MM.1S (cell line): ENCODE data around the gene PSME2.
A peak's percentile ranks its signal among the peaks of the same experiment; 100 is the strongest.

Source experiments
- DNase-seq: peaks from one replicate; pipeline ENCODE4 v3.0.0-alpha.2; 2015
- H2AFZ ChIP-seq: fragments of 300-600 bp; sonication (generic); 2 replicates; pipeline ENCODE4 v1.6.0; 2016; ENCODE audit warnings: antibody characterized with exemption, low read length
- H3F3A ChIP-seq: fragments of 300-600 bp; sonication (generic); 2 replicates; pipeline ENCODE4 v1.6.1; 2016; ENCODE audit warnings: mild to moderate bottlenecking, antibody characterized with exemption, low read length, moderate library complexity, mixed read lengths; ENCODE audit not compliant: insufficient read depth
- H3K27ac ChIP-seq: fragments of 300-600 bp; sonication (generic); 2 replicates; pipeline ENCODE4 v1.5.1; 2016; ENCODE audit warnings: mild to moderate bottlenecking, low read length
- H3K27me3 ChIP-seq: fragments of 300-600 bp; sonication (generic); replicated peaks from 2 replicates; pipeline ENCODE4 v1.6.0; 2016; ENCODE audit warnings: low read length; ENCODE audit not compliant: insufficient read depth
- H3K36me3 ChIP-seq: fragments of 300-600 bp; sonication (generic); replicated peaks from 2 replicates; pipeline ENCODE4 v1.6.1; 2016; ENCODE audit warnings: mild to moderate bottlenecking, low read length, mixed read lengths; ENCODE audit not compliant: insufficient read depth
- H3K4me1 ChIP-seq: fragments of 300-600 bp; sonication (generic); 2 replicates; pipeline ENCODE4 v1.6.1; 2016; ENCODE audit warnings: low read length, mixed read lengths
- H3K4me2 ChIP-seq: fragments of 300-600 bp; sonication (generic); 2 replicates; pipeline ENCODE4 v1.6.0; 2016; ENCODE audit warnings: low read depth, low read length
- H3K4me3 ChIP-seq: fragments of 300-600 bp; sonication (generic); 2 replicates; pipeline ENCODE4 v1.5.1; 2016; ENCODE audit warnings: low read length, mixed read lengths
- H3K79me2 ChIP-seq: fragments of 300-600 bp; sonication (generic); 2 replicates; pipeline ENCODE4 v1.6.1; 2016; ENCODE audit warnings: mixed run types, low read length, mixed read lengths
- H3K9ac ChIP-seq: fragments of 300-600 bp; sonication (generic); 2 replicates; pipeline ENCODE4 v1.6.1; 2016; ENCODE audit warnings: low read length, mixed read lengths
- H3K9me2 ChIP-seq: fragments of 300-600 bp; sonication (generic); replicated peaks from 2 replicates; pipeline ENCODE4 v1.6.1; 2016; ENCODE audit warnings: mild to moderate bottlenecking, low read length, mixed read lengths; ENCODE audit not compliant: insufficient read depth
- H3K9me3 ChIP-seq: fragments of 300-600 bp; sonication (generic); replicated peaks from 2 replicates; pipeline ENCODE4 v1.6.1; 2016; ENCODE audit warnings: mild to moderate bottlenecking, low read length, mixed read lengths; ENCODE audit not compliant: insufficient read depth
- H4K20me1 ChIP-seq: fragments of 300-600 bp; sonication (generic); 2 replicates; pipeline ENCODE4 v1.6.1; 2016; ENCODE audit warnings: mild to moderate bottlenecking, low read length, moderate library complexity, mixed read lengths; ENCODE audit not compliant: insufficient read depth
- EZH2 ChIP-seq: fragments of 300-600 bp; sonication (generic); optimal IDR thresholded peaks from 2 replicates; pipeline ENCODE3; 2017; ENCODE audit warnings: low read depth, mild to moderate bottlenecking, antibody characterized with exemption, low read length, mixed read lengths
- EZH2phosphoT487 ChIP-seq: fragments of 300-600 bp; sonication (generic); IDR thresholded peaks from 2 replicates; pipeline ENCODE4 v1.6.1; 2018; ENCODE audit warnings: antibody characterized with exemption, low read length
- TF ChIP-seq, protein P1 (sequence below): fragments of 300-600 bp; sonication (generic); IDR thresholded peaks from 2 replicates; pipeline ENCODE4 v1.5.1; 2016; ENCODE audit warnings: antibody characterized with exemption, low read length, mixed read lengths

PSME2 gene

GRCh38 chr14:24160850-24161804, 14.7 kb upstream of the PSME2 start, which contains the start of gene IRF9:
TSS of gene IRF9 (plus strand) at chr14:24161265. CDS start at chr14:24162145, 880 bp downstream.
- no peaks in the 10 kb centered on the region for H3K9me2 ChIP-seq
- H3K4me2 ChIP-seq = peak within 1 kb of the TSS; percentile 93
- peaks cover 12% of the 10 kb centered on the region for H3K79me2 ChIP-seq
- H3K9ac ChIP-seq = peak within 1 kb of the TSS; percentile 76
- H3K27ac ChIP-seq = peak within 1 kb of the TSS; percentile 50; the same call in 1 of the 2 replicates
- TF ChIP-seq, protein P1, sequence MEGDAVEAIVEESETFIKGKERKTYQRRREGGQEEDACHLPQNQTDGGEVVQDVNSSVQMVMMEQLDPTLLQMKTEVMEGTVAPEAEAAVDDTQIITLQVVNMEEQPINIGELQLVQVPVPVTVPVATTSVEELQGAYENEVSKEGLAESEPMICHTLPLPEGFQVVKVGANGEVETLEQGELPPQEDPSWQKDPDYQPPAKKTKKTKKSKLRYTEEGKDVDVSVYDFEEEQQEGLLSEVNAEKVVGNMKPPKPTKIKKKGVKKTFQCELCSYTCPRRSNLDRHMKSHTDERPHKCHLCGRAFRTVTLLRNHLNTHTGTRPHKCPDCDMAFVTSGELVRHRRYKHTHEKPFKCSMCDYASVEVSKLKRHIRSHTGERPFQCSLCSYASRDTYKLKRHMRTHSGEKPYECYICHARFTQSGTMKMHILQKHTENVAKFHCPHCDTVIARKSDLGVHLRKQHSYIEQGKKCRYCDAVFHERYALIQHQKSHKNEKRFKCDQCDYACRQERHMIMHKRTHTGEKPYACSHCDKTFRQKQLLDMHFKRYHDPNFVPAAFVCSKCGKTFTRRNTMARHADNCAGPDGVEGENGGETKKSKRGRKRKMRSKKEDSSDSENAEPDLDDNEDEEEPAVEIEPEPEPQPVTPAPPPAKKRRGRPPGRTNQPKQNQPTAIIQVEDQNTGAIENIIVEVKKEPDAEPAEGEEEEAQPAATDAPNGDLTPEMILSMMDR = peak; percentile 69
- TF ChIP-seq EZH2 = no peak
- no peaks in the 10 kb centered on the region for H3K4me1 ChIP-seq
- no peaks in the 10 kb centered on the region for H3F3A ChIP-seq
- no peaks in the 10 kb centered on the region for H4K20me1 ChIP-seq
- H3K4me3 ChIP-seq = peak within 1 kb of the TSS; percentile 73
- peak; percentile 82 for DNase-seq
- H3K9me3 ChIP-seq = no peaks in the 10 kb centered on the region
- H2AFZ ChIP-seq = 0 out of 2 replicates have a peak within 1 kb of the TSS, but pooled peaks have one; percentile 11
- no peaks in the 10 kb centered on the region for H3K27me3 ChIP-seq
- H3K36me3 ChIP-seq = no peaks in the 10 kb centered on the region

- Histone ChIP-seq H3K4me1 (no peaks in the 10 kb centered on the region), H3F3A (no peaks in the 10 kb centered on the region), H3K79me2 (peaks cover 12% of the 10 kb centered on the region), H3K4me2 (no peak overlapping the region), H3K9me2 (no peaks in the 10 kb centered on the region), H4K20me1 (no peaks in the 10 kb centered on the region), H3K4me3 (no peak overlapping the region), H3K27me3 (no peaks in the 10 kb centered on the region), H3K27ac (peak overlapping the region; percentile 23; the same call in 1 of the 2 replicates), H3K9me3 (no peaks in the 10 kb centered on the region), H3K9ac (no peak overlapping the region), H2AFZ (no peak overlapping the region), H3K36me3 (no peaks in the 10 kb centered on the region)
- DNase-seq = no peak
- no peak for TF ChIP-seq EZH2phosphoT487
- TF ChIP-seq, protein P1 = no peak
- no peak for TF ChIP-seq EZH2
Measured at GRCh38 chr14:24160499-24160849, 14.1 kb upstream of the PSME2 start.

DNA sequence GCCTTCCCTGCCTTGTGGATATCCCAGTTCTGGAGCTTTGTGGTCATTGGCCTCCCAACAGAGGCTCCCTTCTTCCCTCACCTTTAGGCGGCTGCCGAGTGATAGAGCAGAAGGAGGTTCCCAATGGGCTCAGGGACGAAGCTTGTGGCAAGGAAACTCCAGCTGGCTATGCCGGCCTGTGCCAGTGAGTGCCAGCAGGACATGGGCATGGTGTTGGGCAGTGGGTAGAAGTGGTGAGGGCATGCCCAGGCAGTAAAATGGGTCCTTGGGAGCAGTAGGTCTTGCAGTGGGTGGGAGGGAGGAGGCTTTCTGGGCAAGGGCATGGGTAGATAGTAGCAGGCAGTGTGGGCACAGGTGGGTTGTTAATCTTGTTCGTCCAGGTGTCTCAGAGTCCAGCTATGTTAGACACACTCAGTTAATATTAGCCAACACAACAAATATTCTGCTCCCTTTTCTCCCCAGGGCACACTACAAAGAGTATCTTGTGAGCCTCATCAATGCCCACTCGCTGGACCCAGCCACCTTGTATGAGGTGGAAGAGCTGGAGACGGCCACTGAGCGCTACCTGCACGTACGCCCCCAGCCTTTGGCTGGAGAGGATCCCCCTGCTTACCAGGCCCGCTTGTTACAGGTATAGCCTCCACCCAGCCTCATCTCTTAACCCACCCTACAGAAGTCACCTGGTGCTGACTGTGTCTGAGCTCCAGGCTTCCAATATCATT, 13.5 kb upstream of the PSME2 start:
- TF ChIP-seq EZH2phosphoT487 (no peak), EZH2 (no peak)
- TF ChIP-seq, protein P1 = no peak
- no peak overlapping the region for H3K9ac ChIP-seq
- no peak overlapping the region for H3K4me3 ChIP-seq
- no peaks in the 10 kb centered on the region for H3K4me1 ChIP-seq
- H3K79me2 ChIP-seq = peaks cover 12% of the 10 kb centered on the region
- H3K27me3 ChIP-seq = no peaks in the 10 kb centered on the region
- H3K27ac ChIP-seq = no peak overlapping the region; the same call in 1 of the 2 replicates
- no peaks in the 10 kb centered on the region for H4K20me1 ChIP-seq
- H3F3A ChIP-seq = no peaks in the 10 kb centered on the region
- H3K9me2 ChIP-seq = no peaks in the 10 kb centered on the region
- H3K4me2 ChIP-seq = no peak overlapping the region
- no peaks in the 10 kb centered on the region for H3K9me3 ChIP-seq
- no peak for DNase-seq
- no peaks in the 10 kb centered on the region for H3K36me3 ChIP-seq
- H2AFZ ChIP-seq = no peak overlapping the region
